ENCODE measurements around the gene MEIKIN. TPM values are rescaled to one million over a fixed set of nuclear protein-coding genes. Genes with fewer than 3 reads are reported as not detected.

Gene MEIKIN
- total RNA-seq, 1 donor from 2014 or later: not detected

DNA sequence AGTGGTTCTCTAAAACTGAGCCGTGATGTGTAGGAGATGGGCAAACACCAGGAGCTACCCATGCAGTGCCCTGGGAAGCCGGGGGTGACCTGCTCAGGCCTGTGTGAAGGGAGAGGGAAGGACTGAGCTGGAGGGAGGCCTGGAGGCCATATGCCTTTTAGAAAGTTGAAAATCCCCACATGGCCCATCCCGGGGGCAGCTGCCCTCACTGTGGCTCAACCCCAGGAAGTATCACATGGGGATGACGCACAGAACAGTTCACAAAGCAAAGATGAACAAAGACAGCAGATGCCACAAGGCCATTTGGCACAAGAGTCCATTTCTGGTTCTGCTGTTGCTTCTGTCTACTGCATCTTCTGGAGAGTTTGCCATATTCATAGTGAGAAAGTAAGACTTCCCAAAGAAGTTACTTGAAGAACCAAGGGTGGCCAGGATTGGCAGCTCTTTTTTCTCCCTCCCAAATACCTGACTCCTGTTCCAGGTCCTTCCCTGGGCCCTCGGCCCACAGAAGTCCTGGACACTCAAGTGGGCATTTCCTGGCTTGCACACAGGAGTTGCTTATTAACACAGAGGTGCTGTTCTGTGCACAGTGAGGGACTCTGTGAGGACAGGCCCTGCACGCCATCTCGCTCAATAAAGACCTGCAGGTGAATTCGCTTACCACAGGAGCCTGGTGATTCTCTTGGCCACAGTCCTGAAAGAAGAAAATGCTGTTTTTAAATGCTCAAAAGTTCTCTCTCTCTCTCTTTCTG, 40.9 kb upstream of the MEIKIN start:
- no peaks in the 10 kb centered on the region for H3K4me1 Mint-ChIP-seq (ENCODE audit: unreplicated experiment)
- no peaks in the 10 kb centered on the region for H3K9me3 Mint-ChIP-seq (ENCODE audit: unreplicated experiment)
- no peak overlapping the region for H3K4me3 Mint-ChIP-seq (ENCODE audit: unreplicated experiment)
- TF ChIP-seq, protein P1, sequence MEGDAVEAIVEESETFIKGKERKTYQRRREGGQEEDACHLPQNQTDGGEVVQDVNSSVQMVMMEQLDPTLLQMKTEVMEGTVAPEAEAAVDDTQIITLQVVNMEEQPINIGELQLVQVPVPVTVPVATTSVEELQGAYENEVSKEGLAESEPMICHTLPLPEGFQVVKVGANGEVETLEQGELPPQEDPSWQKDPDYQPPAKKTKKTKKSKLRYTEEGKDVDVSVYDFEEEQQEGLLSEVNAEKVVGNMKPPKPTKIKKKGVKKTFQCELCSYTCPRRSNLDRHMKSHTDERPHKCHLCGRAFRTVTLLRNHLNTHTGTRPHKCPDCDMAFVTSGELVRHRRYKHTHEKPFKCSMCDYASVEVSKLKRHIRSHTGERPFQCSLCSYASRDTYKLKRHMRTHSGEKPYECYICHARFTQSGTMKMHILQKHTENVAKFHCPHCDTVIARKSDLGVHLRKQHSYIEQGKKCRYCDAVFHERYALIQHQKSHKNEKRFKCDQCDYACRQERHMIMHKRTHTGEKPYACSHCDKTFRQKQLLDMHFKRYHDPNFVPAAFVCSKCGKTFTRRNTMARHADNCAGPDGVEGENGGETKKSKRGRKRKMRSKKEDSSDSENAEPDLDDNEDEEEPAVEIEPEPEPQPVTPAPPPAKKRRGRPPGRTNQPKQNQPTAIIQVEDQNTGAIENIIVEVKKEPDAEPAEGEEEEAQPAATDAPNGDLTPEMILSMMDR (IDR thresholded peaks at IDR 0.05): no peak
- no peaks in the 10 kb centered on the region for H3K36me3 Mint-ChIP-seq (ENCODE audit: unreplicated experiment)
- H3K27ac Mint-ChIP-seq (ENCODE audit: unreplicated experiment): no peak overlapping the region
- peaks cover 11% of the 10 kb centered on the region for H3K27me3 Mint-ChIP-seq (ENCODE audit: unreplicated experiment)
- DNase-seq (ENCODE audit: extremely low spot score, unreplicated experiment): no peak

DNA sequence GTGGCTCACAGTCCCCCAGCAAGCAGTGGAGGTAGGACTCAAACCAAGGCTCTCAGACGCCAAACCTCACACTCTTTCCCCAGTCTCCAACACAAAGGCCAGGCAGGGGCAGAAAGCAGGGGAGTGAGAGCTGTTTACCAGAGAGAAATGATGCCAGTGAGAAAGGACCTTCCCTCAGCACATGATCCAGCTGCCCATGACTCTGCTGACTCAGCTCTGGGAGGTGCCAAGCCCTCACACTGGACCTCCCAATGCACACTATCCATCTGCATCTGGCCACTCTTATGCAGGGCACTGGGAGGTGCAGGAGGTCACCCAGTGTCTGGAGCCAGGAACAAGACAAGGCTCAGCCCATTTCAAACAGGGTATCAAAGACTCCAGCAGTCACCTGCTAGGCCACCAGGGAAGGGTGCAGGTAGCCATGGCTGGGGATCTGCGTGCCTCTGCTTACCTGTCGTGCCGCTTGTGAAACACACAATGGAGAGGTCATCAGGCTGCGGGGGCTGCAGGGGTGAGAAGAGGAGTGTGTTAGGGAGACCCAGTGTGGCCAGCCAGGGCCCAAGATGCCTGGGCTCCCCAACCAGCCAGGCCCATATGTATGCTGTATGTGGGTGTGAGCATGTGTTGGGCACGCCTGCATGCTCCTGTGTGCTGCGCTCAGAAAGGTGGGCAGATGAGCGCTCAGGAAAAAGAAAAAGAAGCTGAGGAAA, 39.6 kb upstream of the MEIKIN start:
- no peak overlapping the region for H3K27ac Mint-ChIP-seq (ENCODE audit: unreplicated experiment)
- H3K9me3 Mint-ChIP-seq (ENCODE audit: unreplicated experiment): no peaks in the 10 kb centered on the region
- no peaks in the 10 kb centered on the region for H3K36me3 Mint-ChIP-seq (ENCODE audit: unreplicated experiment)
- H3K4me3 Mint-ChIP-seq (ENCODE audit: unreplicated experiment): no peak overlapping the region
- TF ChIP-seq, protein P1 (IDR thresholded peaks at IDR 0.05): no peak
- DNase-seq (ENCODE audit: extremely low spot score, unreplicated experiment): no peak
- peaks cover 15% of the 10 kb centered on the region for H3K27me3 Mint-ChIP-seq (ENCODE audit: unreplicated experiment)
- no peaks in the 10 kb centered on the region for H3K4me1 Mint-ChIP-seq (ENCODE audit: unreplicated experiment)

DNA sequence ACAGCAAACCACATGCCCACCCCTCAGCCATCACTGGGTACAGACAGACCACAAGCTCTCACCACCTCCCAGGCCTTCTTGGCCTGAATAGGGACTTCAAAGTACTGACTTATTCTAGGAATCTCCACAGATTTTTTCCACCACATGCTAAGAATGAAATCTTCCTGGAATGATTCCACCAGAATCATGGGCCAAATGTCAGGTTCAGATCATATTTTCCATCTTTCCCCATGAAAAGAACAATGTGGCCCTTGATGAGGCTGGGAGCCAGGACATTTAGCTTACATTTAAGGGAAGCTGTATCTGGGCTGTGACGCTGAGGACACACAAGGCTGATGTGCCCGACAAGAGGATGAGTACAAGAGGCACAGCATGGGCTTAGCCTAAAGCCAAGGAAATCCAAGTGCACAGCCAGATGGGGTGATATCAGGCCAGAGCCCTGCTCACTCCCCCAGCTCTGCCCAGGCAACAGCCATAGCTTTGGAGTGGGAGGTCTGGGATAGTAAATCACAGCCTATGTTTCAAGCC, 37.8 kb upstream of the MEIKIN start:
- Mint-ChIP-seq H3K36me3 (ENCODE audit: unreplicated experiment) (no peaks in the 10 kb centered on the region), H3K9me3 (ENCODE audit: unreplicated experiment) (no peaks in the 10 kb centered on the region), H3K4me3 (ENCODE audit: unreplicated experiment) (no peak overlapping the region), H3K27me3 (ENCODE audit: unreplicated experiment) (peaks cover 18% of the 10 kb centered on the region), H3K27ac (ENCODE audit: unreplicated experiment) (no peak overlapping the region), H3K4me1 (ENCODE audit: unreplicated experiment) (no peaks in the 10 kb centered on the region)
- TF ChIP-seq, protein P1 (IDR thresholded peaks at IDR 0.05): no peak
- DNase-seq (ENCODE audit: extremely low spot score, unreplicated experiment): no peak

DNA sequence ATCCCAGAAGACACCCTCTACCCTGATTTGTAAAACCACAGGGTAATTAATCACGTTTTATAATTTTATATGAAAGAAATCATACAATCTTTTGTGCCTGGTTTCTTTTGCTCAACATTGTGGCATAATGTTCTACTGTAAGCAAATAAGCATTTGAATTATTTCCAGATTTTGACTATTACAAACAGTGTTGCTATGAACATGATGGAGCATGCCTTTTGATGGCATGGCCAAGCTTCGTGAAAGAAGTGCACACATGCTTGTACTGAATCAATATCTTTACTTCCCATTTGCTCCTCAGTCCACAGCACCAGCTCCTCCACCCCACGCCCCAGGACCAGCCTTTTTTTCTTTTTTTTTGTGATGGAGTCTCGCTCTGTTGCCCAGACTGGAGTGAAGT, 36.1 kb upstream of the MEIKIN start:
- no peak for DNase-seq (ENCODE audit: extremely low spot score, unreplicated experiment)
- no peak overlapping the region for H3K27ac Mint-ChIP-seq (ENCODE audit: unreplicated experiment)
- no peak overlapping the region for H3K4me3 Mint-ChIP-seq (ENCODE audit: unreplicated experiment)
- H3K4me1 Mint-ChIP-seq (ENCODE audit: unreplicated experiment): no peaks in the 10 kb centered on the region
- peaks cover 18% of the 10 kb centered on the region for H3K27me3 Mint-ChIP-seq (ENCODE audit: unreplicated experiment)
- no peaks in the 10 kb centered on the region for H3K9me3 Mint-ChIP-seq (ENCODE audit: unreplicated experiment)
- TF ChIP-seq, protein P1 (IDR thresholded peaks at IDR 0.05): no peak
- no peaks in the 10 kb centered on the region for H3K36me3 Mint-ChIP-seq (ENCODE audit: unreplicated experiment)

DNA sequence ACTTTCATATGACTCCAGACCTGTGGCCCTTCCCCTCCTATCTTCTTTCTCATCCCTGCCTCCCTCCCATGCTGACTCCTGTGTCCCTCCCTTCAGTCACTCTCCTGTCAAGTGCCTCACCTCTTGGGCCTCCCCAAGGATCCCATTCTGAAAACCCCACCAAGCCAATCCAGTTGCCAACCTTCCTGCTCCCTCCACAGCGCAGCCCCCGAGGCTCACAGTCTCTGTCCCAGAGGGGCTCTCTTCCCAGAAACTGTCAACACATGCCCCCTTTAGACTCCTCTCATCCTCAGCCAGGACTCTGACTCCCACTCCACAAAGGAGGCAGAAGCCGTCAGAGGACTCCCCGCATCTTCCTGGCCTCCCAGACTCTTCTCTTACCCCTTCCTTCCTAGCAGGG, 35.2 kb upstream of the MEIKIN start:
- Mint-ChIP-seq H3K27ac (ENCODE audit: unreplicated experiment) (no peak overlapping the region), H3K36me3 (ENCODE audit: unreplicated experiment) (no peaks in the 10 kb centered on the region)
- DNase-seq (ENCODE audit: extremely low spot score, unreplicated experiment): no peak

More for the DNA sequence above, 35.2 kb upstream of the MEIKIN start:
- Mint-ChIP-seq H3K4me1 (ENCODE audit: unreplicated experiment) (no peaks in the 10 kb centered on the region), H3K27me3 (ENCODE audit: unreplicated experiment) (peaks cover 18% of the 10 kb centered on the region), H3K9me3 (ENCODE audit: unreplicated experiment) (no peaks in the 10 kb centered on the region), H3K4me3 (ENCODE audit: unreplicated experiment) (no peak overlapping the region)
- TF ChIP-seq, protein P1 (IDR thresholded peaks at IDR 0.05): no peak

Measured in osteocyte (in vitro differentiated cells).